OCI-LY3 (cell line): ENCODE results near the gene SAE1.

Experiments used
- CTCF ChIP-seq: fragments of 200-600, 300-600 bp; sonication (generic); IDR thresholded peaks from 2 replicates; pipeline ENCODE4 v1.5.1; 2014; ENCODE audit warnings: antibody characterized with exemption, low read length, low read depth
- EZH2phosphoT487 ChIP-seq: fragments of 200-600 bp; shearing (Covaris generic); IDR thresholded peaks from 2 replicates; pipeline ENCODE4 v1.6.1; 2018; ENCODE audit warnings: antibody characterized with exemption, mixed run types, low read depth

- TF ChIP-seq CTCF (no peak), EZH2phosphoT487 (no peak)
Observed at GRCh38 chr19:47190167-47190727, 59.6 kb downstream of the SAE1 start.
